OCI-LY3 (cell line): Measurements from ENCODE around the gene MED12L.

ENCODE experiments used
- H2AFZ ChIP-seq: fragments of 200-600, 300-600 bp; shearing (Covaris generic); 2 replicates; pipeline ENCODE4 v1.6.0; 2014; ENCODE audit warnings: antibody characterized with exemption, low read depth, low read length
- H3K27ac ChIP-seq: fragments of 200-600, 300-600 bp; sonication (generic); 2 replicates; pipeline ENCODE4 v1.5.1; 2014; ENCODE audit warnings: mild to moderate bottlenecking, low read length, moderate library complexity, mixed read lengths
- H3K27me3 ChIP-seq: fragments of 200-600, 300-600 bp; sonication (generic); 2 replicates; pipeline ENCODE4 v1.6.1; 2014; ENCODE audit warnings: low read depth, low read length, mixed read lengths
- H3K36me3 ChIP-seq: fragments of 200-600, 300-600 bp; sonication (generic); replicated peaks from 2 replicates; pipeline ENCODE3; 2014; ENCODE audit warnings: low read depth, low read length, mixed read lengths
- H3K4me1 ChIP-seq: fragments of 300-600, 200-600 bp; sonication (generic); 2 replicates; pipeline ENCODE4 v1.6.1; 2014; ENCODE audit warnings: low read length, mixed read lengths
- H3K4me2 ChIP-seq: fragments of 200-600, 300-600 bp; sonication (generic); 2 replicates; pipeline ENCODE4 v1.6.1; 2014; ENCODE audit warnings: low read length, mixed read lengths
- H3K4me3 ChIP-seq: fragments of 300-600, 200-600 bp; sonication (generic); 2 replicates; pipeline ENCODE4 v1.5.1; 2014; ENCODE audit warnings: antibody characterized with exemption, mild to moderate bottlenecking, low read length, moderate library complexity
- H3K79me2 ChIP-seq: fragments of 300-600, 200-600 bp; shearing (Covaris generic); 2 replicates; pipeline ENCODE4 v1.6.1; 2014; ENCODE audit warnings: mild to moderate bottlenecking, low read length, mixed read lengths
- H3K9ac ChIP-seq: fragments of 300-600, 200-600 bp; shearing (Covaris generic); 2 replicates; pipeline ENCODE4 v1.6.0; 2014; ENCODE audit warnings: mild to moderate bottlenecking, low read length, moderate library complexity
- H3K9me3 ChIP-seq: fragments of 200-600, 300-600 bp; shearing (Covaris generic); 2 replicates; pipeline ENCODE4 v1.6.1; 2014; ENCODE audit warnings: low read length, mixed read lengths; ENCODE audit not compliant: insufficient read depth
- H4K20me1 ChIP-seq: fragments of 200-600, 300-600 bp; sonication (generic); 2 replicates; pipeline ENCODE4 v1.6.1; 2016; ENCODE audit warnings: low read length, mixed read lengths; ENCODE audit not compliant: insufficient read depth
- EZH2phosphoT487 ChIP-seq: fragments of 200-600 bp; shearing (Covaris generic); IDR thresholded peaks from 2 replicates; pipeline ENCODE4 v1.6.1; 2018; ENCODE audit warnings: antibody characterized with exemption, mixed run types, low read depth
- TF ChIP-seq, protein P1 (sequence below): fragments of 200-600, 300-600 bp; sonication (generic); IDR thresholded peaks from 2 replicates; pipeline ENCODE4 v1.5.1; 2014; ENCODE audit warnings: antibody characterized with exemption, low read length, low read depth

Gene MED12L

DNA sequence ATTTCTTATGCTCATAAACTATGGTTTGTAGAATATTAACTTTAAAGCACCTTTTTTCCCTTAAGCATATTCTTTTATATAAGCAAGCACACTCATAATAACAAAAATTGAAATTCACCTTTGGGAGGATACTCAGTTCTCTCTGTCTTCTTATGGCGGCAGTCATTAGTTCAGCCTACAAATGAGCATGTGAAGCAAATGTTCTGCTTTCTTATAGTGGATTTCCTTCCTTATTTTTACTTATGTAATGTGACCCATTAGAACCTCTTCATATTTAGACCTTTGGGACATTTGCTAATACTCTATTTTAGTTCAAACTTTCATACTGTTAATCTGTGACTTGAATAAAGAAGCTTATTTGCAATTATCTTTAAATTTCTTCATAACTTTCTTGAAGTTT is 243.9 kb downstream of the MED12L start, which contains the start of gene P2RY13:
TSS of gene P2RY13 (minus strand) at position 187 of the 400 bp plus-strand sequence. CDS start at position 166, 21 bp downstream.
- Histone ChIP-seq H3K79me2 (no peaks in the 10 kb centered on the region), H3K36me3 (no peaks in the 10 kb centered on the region), H3K27ac (no peak within 1 kb of the TSS), H3K4me1 (peaks cover 42% of the 10 kb centered on the region), H3K4me3 (peak within 1 kb of the TSS; percentile 47), H2AFZ (peak within 1 kb of the TSS; percentile 45; the same call in 1 of the 2 replicates), H3K4me2 (peak within 1 kb of the TSS; percentile 61), H4K20me1 (no peaks in the 10 kb centered on the region), H3K9me3 (no peaks in the 10 kb centered on the region), H3K9ac (no peak within 1 kb of the TSS), H3K27me3 (no peaks in the 10 kb centered on the region)
- TF ChIP-seq, protein P1, sequence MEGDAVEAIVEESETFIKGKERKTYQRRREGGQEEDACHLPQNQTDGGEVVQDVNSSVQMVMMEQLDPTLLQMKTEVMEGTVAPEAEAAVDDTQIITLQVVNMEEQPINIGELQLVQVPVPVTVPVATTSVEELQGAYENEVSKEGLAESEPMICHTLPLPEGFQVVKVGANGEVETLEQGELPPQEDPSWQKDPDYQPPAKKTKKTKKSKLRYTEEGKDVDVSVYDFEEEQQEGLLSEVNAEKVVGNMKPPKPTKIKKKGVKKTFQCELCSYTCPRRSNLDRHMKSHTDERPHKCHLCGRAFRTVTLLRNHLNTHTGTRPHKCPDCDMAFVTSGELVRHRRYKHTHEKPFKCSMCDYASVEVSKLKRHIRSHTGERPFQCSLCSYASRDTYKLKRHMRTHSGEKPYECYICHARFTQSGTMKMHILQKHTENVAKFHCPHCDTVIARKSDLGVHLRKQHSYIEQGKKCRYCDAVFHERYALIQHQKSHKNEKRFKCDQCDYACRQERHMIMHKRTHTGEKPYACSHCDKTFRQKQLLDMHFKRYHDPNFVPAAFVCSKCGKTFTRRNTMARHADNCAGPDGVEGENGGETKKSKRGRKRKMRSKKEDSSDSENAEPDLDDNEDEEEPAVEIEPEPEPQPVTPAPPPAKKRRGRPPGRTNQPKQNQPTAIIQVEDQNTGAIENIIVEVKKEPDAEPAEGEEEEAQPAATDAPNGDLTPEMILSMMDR: no peak
- TF ChIP-seq EZH2phosphoT487: no peak

DNA sequence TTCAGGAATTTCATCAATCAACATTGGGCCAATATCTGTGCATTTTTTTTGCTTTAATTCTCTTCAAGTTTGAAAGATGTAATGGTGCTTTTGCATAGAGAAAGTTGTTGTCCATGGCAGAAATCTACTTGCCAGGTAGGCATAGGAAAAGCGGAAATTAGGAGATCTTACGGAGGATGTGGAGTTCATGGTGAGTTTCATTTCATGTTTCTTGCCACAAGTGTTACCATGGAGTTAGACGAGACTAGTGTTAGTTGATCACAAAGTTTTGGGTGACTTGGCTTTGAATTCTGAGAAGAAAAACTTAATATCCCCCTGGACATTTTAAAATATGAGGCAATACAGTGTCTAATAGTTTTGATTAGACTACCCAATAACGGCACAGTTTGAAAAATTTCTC is 244.9 kb downstream of the MED12L start:
- TF ChIP-seq, protein P1: no peak
- no peak for TF ChIP-seq EZH2phosphoT487
- peaks cover 38% of the 10 kb centered on the region for H3K4me1 ChIP-seq
- H3K9ac ChIP-seq: no peak overlapping the region
- no peak overlapping the region for H2AFZ ChIP-seq
- no peak overlapping the region for H3K27ac ChIP-seq
- H3K4me3 ChIP-seq: no peak overlapping the region
- H3K4me2 ChIP-seq: peak overlapping the region; percentile 34
- H3K27me3 ChIP-seq: no peaks in the 10 kb centered on the region
- no peaks in the 10 kb centered on the region for H4K20me1 ChIP-seq
- no peaks in the 10 kb centered on the region for H3K79me2 ChIP-seq
- H3K36me3 ChIP-seq: no peaks in the 10 kb centered on the region
- no peaks in the 10 kb centered on the region for H3K9me3 ChIP-seq

DNA sequence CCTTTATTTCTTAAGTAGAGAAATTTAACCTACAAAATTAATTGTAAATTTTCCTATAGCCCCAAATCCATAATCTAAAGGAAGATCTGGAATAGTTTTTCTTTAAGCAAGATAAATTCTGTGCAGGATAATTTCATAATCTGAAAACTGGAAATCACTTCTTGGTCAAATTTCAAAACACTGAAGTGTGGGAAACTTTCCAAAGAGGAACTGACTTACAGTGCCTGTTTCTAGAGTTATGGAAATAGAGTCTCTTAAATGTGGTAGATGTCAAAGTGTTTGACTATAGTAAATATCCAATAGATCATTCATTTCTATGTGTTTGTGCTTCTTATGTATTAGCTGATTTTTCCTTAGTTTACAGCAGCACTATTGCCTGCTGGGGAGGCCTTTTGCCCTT is 245.4 kb downstream of the MED12L start:
- H3K4me1 ChIP-seq: peaks cover 34% of the 10 kb centered on the region
- no peak overlapping the region for H2AFZ ChIP-seq
- no peak overlapping the region for H3K4me3 ChIP-seq
- no peak overlapping the region for H3K9ac ChIP-seq
- H3K79me2 ChIP-seq: no peaks in the 10 kb centered on the region
- H3K9me3 ChIP-seq: no peaks in the 10 kb centered on the region
- peak overlapping the region; percentile 34 for H3K4me2 ChIP-seq
- no peak for TF ChIP-seq EZH2phosphoT487
- TF ChIP-seq, protein P1: no peak
- H4K20me1 ChIP-seq: no peaks in the 10 kb centered on the region
- no peaks in the 10 kb centered on the region for H3K36me3 ChIP-seq
- no peaks in the 10 kb centered on the region for H3K27me3 ChIP-seq
- H3K27ac ChIP-seq: no peak overlapping the region

DNA sequence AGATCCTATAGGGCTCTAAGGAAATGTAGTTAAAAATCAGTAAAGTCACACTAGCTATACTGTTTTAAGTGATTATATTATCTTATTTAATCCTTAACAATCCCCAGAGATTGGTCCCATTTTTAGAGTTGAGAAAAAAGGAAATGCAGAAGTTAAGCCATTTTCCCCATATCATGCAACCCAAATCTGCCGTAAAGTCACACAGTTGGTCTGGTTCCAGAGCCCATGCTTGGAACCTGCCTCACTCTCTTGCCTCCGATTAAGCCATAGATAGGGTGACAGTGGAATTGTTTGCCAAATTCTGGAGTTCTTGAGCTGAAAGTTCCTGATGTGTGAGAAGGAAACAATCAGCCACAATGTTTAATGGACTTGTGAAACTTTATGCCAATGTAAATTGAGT is 246.2 kb downstream of the MED12L start:
- no peak overlapping the region for H3K9ac ChIP-seq
- no peak overlapping the region for H2AFZ ChIP-seq
- H3K4me3 ChIP-seq: no peak overlapping the region
- H3K36me3 ChIP-seq: no peaks in the 10 kb centered on the region
- H4K20me1 ChIP-seq: no peaks in the 10 kb centered on the region
- H3K4me1 ChIP-seq: peaks cover 34% of the 10 kb centered on the region
- no peak overlapping the region for H3K4me2 ChIP-seq
- no peaks in the 10 kb centered on the region for H3K27me3 ChIP-seq
- TF ChIP-seq EZH2phosphoT487: no peak
- TF ChIP-seq, protein P1: no peak
- no peaks in the 10 kb centered on the region for H3K9me3 ChIP-seq
- no peak overlapping the region for H3K27ac ChIP-seq
- H3K79me2 ChIP-seq: no peaks in the 10 kb centered on the region
